Measurements from ENCODE around the gene TTC4.
A peak's percentile ranks its signal among the peaks of the same experiment; 100 is the strongest.
"Not testable (repeated sequence)": the region's sequence is repeated elsewhere in the genome, so short reads cannot be mapped to it uniquely, and the experiment has no call there.

TTC4 gene

GRCh38 chr1:54751426-54751825, 35.8 kb downstream of the TTC4 start:
- DNase-seq, result no peak

GRCh38 chr1:54754045-54754444, 38.4 kb downstream of the TTC4 start:
- no peak for DNase-seq

- no peak for DNase-seq
These were observed 39.0 kb downstream of the TTC4 start for GRCh38 chr1:54754486-54755285.

GRCh38 chr1:54757833-54758232, 42.2 kb downstream of the TTC4 start:
- DNase-seq, result no peak

- DNase-seq, result no peak
These were observed 43.2 kb downstream of the TTC4 start for GRCh38 chr1:54758678-54759348.

GRCh38 chr1:54763816-54764132, 48.1 kb downstream of the TTC4 start:
- no peak for DNase-seq

GRCh38 chr1:54764133-54764921, 48.7 kb downstream of the TTC4 start, which contains the start of gene PARS2:
Gene PARS2, minus strand, starts transcription at chr1:54764523. Its CDS starts 5,362 bp downstream, at chr1:54759161.
- DNase-seq, result peak; percentile 99

- no peak for DNase-seq
These were observed 49.4 kb downstream of the TTC4 start for GRCh38 chr1:54764922-54765561.

- DNase-seq, result no peak
These were observed 51.1 kb downstream of the TTC4 start for GRCh38 chr1:54766726-54767125.

- DNase-seq, result no peak
These were observed 51.9 kb downstream of the TTC4 start for GRCh38 chr1:54767526-54767925.

- DNase-seq, result peak; percentile 20
These were observed 52.4 kb downstream of the TTC4 start for GRCh38 chr1:54768093-54768492.

GRCh38 chr1:54772951-54773350, 57.3 kb downstream of the TTC4 start:
- DNase-seq, result no peak

- peak; percentile 67 for DNase-seq
These were observed 59.3 kb downstream of the TTC4 start for GRCh38 chr1:54774820-54775498.

- DNase-seq, result not testable (repeated sequence)
These were observed 60.4 kb downstream of the TTC4 start for GRCh38 chr1:54775828-54776721.

GRCh38 chr1:54777011-54777410, 61.4 kb downstream of the TTC4 start:
- no peak for DNase-seq

GRCh38 chr1:54777431-54777830, 61.8 kb downstream of the TTC4 start:
- no peak for DNase-seq

GRCh38 chr1:54781023-54781723, 65.5 kb downstream of the TTC4 start:
- DNase-seq, result no peak

GRCh38 chr1:54782156-54782555, 66.5 kb downstream of the TTC4 start:
- no peak for DNase-seq

- no peak for DNase-seq
These were observed 66.9 kb downstream of the TTC4 start for GRCh38 chr1:54782588-54782987.

GRCh38 chr1:54784066-54784465, 68.4 kb downstream of the TTC4 start:
- no peak for DNase-seq

- DNase-seq, result no peak
These were observed 71.1 kb downstream of the TTC4 start for GRCh38 chr1:54786778-54787177.

All from OCI-M1 (cell line).